OCI-LY7 (cell line): Measurements from ENCODE around the gene CASKIN1. TPM values are rescaled to one million over a fixed set of nuclear protein-coding genes. Genes with fewer than 3 reads are reported as not detected.

Source experiments
- BruUV-seq: library from RNA; stranded (reverse); fragments of 400-500 nt; replicated peaks from 2 replicates; lab custom pipeline; 2021; lab: Mats Ljungman, UMichigan
- CTCF ChIA-PET: fragments of 300-600 bp; sonication (Branson Sonifier 250); formaldehyde crosslinking; loops from one replicate; lab custom pipeline; 2022; ENCODE audit warnings: antibody characterized with exemption; ENCODE audit not compliant: unreplicated experiment; lab: Charles Lee
- POLR2A ChIA-PET: fragments of 300-600 bp; sonication (Branson Sonifier 250); formaldehyde crosslinking; loops from one replicate; lab custom pipeline; 2022; ENCODE audit warnings: antibody characterized with exemption; lab: Charles Lee
- DNase-seq: peaks from one replicate; pipeline ENCODE4 v3.0.0-alpha.2; 2015; ENCODE audit warnings: low spot score
- H2AFZ ChIP-seq: fragments of 200-600 bp; sonication (generic), shearing (Covaris generic); 2 replicates; pipeline ENCODE4 v1.6.1; 2014; ENCODE audit warnings: mild to moderate bottlenecking, antibody characterized with exemption, low read length, moderate library complexity
- H3K27ac ChIP-seq: fragments of 200-600 bp; sonication (generic); 2 replicates; pipeline ENCODE4 v1.5.1; 2014; ENCODE audit warnings: mixed run types, low read depth, mild to moderate bottlenecking, moderate library complexity, low read length, inconsistent platforms; ENCODE audit not compliant: poor library complexity, severe bottlenecking
- H3K36me3 ChIP-seq: fragments of 200-600 bp; sonication (generic); 2 replicates; pipeline ENCODE4 v1.6.1; 2014; ENCODE audit warnings: mild to moderate bottlenecking, antibody characterized with exemption, low read length, moderate library complexity, mixed read lengths; ENCODE audit not compliant: insufficient read depth
- H3K4me1 ChIP-seq: fragments of 200-600 bp; sonication (generic); 2 replicates; pipeline ENCODE4 v1.5.1; 2014; ENCODE audit warnings: mild to moderate bottlenecking, low read length; ENCODE audit not compliant: insufficient read depth, poor library complexity, severe bottlenecking
- H3K4me2 ChIP-seq: fragments of 200-600 bp; sonication (generic); 2 replicates; pipeline ENCODE4 v1.6.1; 2014; ENCODE audit warnings: mild to moderate bottlenecking, low read length
- H3K4me3 ChIP-seq: fragments of 200-600 bp; sonication (generic); 2 replicates; pipeline ENCODE4 v1.5.1; 2014; ENCODE audit warnings: mild to moderate bottlenecking, low read depth, low read length; ENCODE audit not compliant: poor library complexity, severe bottlenecking
- H3K79me2 ChIP-seq: fragments of 200-600 bp; sonication (generic); 2 replicates; pipeline ENCODE4 v1.6.1; 2016; ENCODE audit warnings: low read depth, mild to moderate bottlenecking, low read length, moderate library complexity, mixed read lengths; ENCODE audit not compliant: insufficient read depth
- H3K9me2 ChIP-seq: fragments of 200-600 bp; sonication (generic); 2 replicates; pipeline ENCODE4 v1.6.1; 2016; ENCODE audit warnings: mild to moderate bottlenecking, low read length, mixed read lengths; ENCODE audit not compliant: insufficient read depth
- H3K9me3 ChIP-seq: fragments of 200-600 bp; sonication (generic); 2 replicates; pipeline ENCODE4 v1.6.1; 2014; ENCODE audit warnings: mild to moderate bottlenecking, mixed run types, low read length, mixed read lengths
- H4K20me1 ChIP-seq: fragments of 200-600 bp; sonication (generic); 2 replicates; pipeline ENCODE4 v1.6.1; 2014; ENCODE audit warnings: mild to moderate bottlenecking, antibody characterized with exemption, low read length, moderate library complexity, mixed read lengths; ENCODE audit not compliant: insufficient read depth
- CTCF ChIP-seq: fragments of 200-600 bp; sonication (generic); conservative IDR thresholded peaks from 2 replicates; pipeline ENCODE4 v1.5.1; 2014; ENCODE audit warnings: mild to moderate bottlenecking, antibody characterized with exemption, low read length, moderate library complexity, mixed read lengths
- EZH2phosphoT487 ChIP-seq: fragments of 200-600 bp; sonication (generic); IDR thresholded peaks from 2 replicates; pipeline ENCODE4 v1.6.1; 2018; ENCODE audit warnings: low read depth, borderline replicate concordance, mild to moderate bottlenecking, mixed run types, antibody characterized with exemption, low read length, moderate library complexity, mixed read lengths
- intact Hi-C: fragments of 100-400 bp; cut with micrococcal nuclease; formaldehyde crosslinking; loops from one replicate; pipeline ENCODE4 v1.10.0; 2022; ENCODE audit not compliant: unreplicated experiment
- total RNA-seq, 2 experiments: library from RNA; depleted of rRNA in 1 of 2; stranded (reverse); fragments of >200 nt in 1 of 2; shearing (Covaris generic) in 1 of 2; gene quantifications; 2 replicates each; pipeline ENCODE4 v1.2.3, GENCODE V29; 2014 to 2022

Gene CASKIN1
- total RNA-seq, 2 experiments from 2014 or later = 0.06 to 0.09 TPM

- no peak overlapping the region for H3K27ac ChIP-seq
- no peak for DNase-seq
- H3K4me2 ChIP-seq = no peak overlapping the region
- no TSS peak for BruUV-seq
- H3K79me2 ChIP-seq = no peaks in the 10 kb centered on the region
- H3K36me3 ChIP-seq = peaks cover 29% of the 10 kb centered on the region
- no peaks in the 10 kb centered on the region for H3K9me3 ChIP-seq
- H3K4me1 ChIP-seq = no peaks in the 10 kb centered on the region
- CTCF ChIA-PET = no interaction called here
- no peaks in the 10 kb centered on the region for H3K9me2 ChIP-seq
- intact Hi-C loops = no loop called here
- POLR2A ChIA-PET = no interaction called here
- TF ChIP-seq CTCF (no peak), EZH2phosphoT487 (no peak)
- no peaks in the 10 kb centered on the region for H4K20me1 ChIP-seq
- no peak overlapping the region for H2AFZ ChIP-seq
- no peak overlapping the region for H3K4me3 ChIP-seq
Observed at GRCh38 chr16:2181952-2182351, 14.5 kb downstream of the CASKIN1 start.

GRCh38 chr16:2180962-2181923 lies 15.2 kb downstream of the CASKIN1 start:
- Histone ChIP-seq H3K4me3 (no peak overlapping the region), H3K27ac (no peak overlapping the region), H3K36me3 (peaks cover 34% of the 10 kb centered on the region), H3K4me1 (no peaks in the 10 kb centered on the region), H3K79me2 (no peaks in the 10 kb centered on the region), H3K9me3 (no peaks in the 10 kb centered on the region), H3K4me2 (no peak overlapping the region), H3K9me2 (no peaks in the 10 kb centered on the region), H2AFZ (no peak overlapping the region), H4K20me1 (no peaks in the 10 kb centered on the region)
- TF ChIP-seq EZH2phosphoT487 (no peak), CTCF (no peak)
- no peak for DNase-seq
- POLR2A ChIA-PET = no interaction called here
- CTCF ChIA-PET = interaction anchor here (0.6 kb wide), 1 partner anchor 9 kb away, joined by 3 read pairs; no protein-coding TSS in a partner anchor
- BruUV-seq = no TSS peak
- intact Hi-C loops = no loop called here

GRCh38 chr16:2180461-2180860 lies 15.9 kb downstream of the CASKIN1 start:
- no peaks in the 10 kb centered on the region for H3K9me3 ChIP-seq
- POLR2A ChIA-PET = no interaction called here
- no peak overlapping the region for H3K27ac ChIP-seq
- no peak overlapping the region for H3K4me2 ChIP-seq
- DNase-seq = no peak
- no TSS peak for BruUV-seq
- no peaks in the 10 kb centered on the region for H3K4me1 ChIP-seq
- no peaks in the 10 kb centered on the region for H3K9me2 ChIP-seq
- no peak overlapping the region for H3K4me3 ChIP-seq
- CTCF ChIA-PET = no interaction called here
- H2AFZ ChIP-seq = no peak overlapping the region
- H3K79me2 ChIP-seq = no peaks in the 10 kb centered on the region
- no peak for TF ChIP-seq EZH2phosphoT487
- H4K20me1 ChIP-seq = no peaks in the 10 kb centered on the region
- intact Hi-C loops = no loop called here
- H3K36me3 ChIP-seq = peaks cover 42% of the 10 kb centered on the region
